ENCODE data around the gene KLHDC4.
"Not testable (repeated sequence)": the region's sequence is repeated elsewhere in the genome, so short reads cannot be mapped to it uniquely, and the experiment has no call there.

Gene KLHDC4

DNA sequence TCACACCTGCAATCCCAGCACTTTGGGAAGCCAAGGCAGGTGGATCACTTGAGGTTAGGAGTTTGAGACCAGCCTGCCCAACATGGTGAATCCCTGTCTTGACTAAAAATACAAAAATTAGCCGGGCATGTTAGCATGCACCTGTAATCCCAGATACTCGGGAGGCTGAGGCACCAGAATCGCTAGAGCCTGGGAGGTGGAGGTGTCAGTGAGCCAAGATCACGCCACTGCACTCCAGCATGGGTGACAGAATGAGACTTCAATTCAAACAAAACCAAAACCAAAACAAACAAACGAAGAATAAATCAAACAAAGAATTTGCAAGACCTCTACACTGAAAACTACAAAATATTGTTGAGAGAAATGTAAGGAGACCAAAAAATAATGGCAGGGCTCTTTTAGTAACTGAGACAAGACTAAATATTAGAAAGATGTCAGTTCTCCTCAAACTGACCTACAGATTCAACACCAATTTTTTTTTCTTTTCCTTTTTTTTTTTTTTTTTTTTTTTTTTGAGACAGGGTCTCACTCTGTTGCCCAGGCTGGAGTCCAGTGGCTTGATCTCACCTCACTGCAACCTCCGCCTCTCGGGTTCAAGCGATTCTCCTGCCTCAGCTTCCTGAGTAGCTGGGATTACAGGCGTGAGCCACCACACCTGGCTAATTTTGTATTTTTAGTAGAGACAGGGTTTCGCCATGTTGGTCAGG lies 23.1 kb upstream of the KLHDC4 start:
- not testable (repeated sequence) for DNase-seq

DNA sequence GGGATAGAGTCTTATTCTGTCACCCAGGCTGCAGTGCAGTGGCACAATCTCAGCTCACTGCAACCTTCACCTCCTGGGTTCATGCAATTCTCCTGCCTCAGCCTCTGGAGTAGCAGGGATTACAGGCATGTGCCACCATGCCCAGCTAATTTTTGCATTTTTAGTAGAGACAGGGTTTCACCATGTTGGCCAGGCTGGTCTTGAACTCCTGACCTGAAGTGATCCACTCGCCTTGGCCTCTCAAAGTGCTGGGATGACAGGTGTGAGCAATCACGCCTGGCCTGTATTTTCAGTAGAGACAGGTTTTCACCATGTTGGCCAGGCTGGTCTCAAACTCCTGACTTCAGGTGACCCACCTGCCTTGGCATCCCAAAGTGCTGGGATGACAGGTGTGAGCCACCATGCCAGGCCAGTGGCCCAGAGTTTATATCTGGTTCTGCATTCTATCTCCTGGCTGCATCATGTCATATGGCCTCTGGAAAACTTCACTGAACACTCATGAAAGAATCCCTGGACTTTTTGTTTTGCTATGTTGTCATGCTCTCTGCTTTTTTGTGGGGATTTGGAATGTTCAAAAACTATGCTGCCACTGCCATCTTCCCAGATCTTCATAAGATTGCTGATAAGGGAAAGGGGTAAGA lies 21.8 kb upstream of the KLHDC4 start:
- not testable (repeated sequence) for DNase-seq

DNA sequence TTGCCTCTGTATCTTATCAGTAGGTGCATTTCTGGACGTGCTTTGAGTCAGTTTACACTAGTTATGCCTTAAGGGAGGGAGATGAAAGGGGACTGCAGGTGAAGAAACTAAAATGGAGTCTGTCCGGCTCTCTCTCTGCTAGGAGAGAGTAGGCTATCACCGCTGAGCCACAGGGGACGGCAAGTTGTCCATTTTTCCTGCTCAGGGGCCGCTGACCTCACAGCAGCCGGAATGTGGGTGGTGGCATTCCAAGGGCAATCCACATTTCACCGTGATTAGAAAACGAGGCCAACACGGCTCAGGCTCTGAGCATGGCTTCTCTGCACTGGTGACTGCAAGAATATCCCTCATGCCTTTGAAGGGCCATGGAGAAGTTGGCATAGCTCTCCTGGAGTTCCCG lies 19.0 kb upstream of the KLHDC4 start:
- no peak for DNase-seq

DNA sequence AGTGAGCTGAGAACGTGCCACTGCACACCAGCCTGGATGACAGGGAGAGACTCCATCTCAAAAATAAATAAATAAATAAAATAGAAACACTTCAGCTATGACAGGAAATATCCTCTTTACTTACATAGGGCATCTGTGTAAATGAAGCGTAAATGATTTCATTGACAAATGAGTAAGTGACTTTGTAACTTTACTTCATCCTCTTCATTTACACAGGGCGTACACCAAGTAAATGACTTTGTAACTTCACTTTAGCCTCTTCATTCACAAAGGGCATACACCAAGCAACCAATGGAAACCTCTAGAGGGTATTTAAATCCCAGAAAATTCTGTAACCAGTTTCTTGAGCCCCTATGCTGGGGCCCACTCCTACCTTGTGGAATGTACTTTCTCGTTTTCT lies 16.2 kb upstream of the KLHDC4 start:
- no peak for DNase-seq

DNA sequence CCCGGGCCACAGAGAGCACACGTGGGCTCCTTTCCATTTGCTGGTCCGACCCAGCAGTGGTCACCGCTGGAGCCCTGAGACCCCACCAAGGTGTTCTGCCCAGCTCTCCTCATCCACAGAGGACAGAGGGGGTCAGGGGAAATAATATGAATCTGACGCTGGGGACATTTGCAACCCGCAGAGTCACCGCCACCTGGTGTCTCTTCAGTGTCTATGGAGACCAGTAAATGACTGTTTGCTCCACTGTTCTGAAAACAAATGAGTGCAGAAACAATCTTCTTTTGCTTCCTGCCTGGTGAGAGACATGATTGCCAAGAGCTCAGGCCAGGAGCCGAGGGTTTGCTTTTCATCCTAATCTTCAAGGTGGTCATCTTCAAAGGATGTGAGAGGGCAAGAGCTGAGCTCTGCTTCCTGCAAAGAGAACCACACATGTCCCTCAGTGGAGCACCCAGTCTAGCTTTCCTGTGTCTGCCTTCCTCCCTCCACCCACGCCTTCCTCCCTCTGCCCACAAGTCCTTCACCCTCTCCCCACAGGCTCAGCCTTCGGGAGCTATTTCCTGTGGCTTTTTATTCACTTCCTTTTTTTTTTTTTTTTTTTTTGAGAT lies 14.7 kb upstream of the KLHDC4 start:
- DNase-seq = peak; percentile 89 to 98 (median 96)

DNA sequence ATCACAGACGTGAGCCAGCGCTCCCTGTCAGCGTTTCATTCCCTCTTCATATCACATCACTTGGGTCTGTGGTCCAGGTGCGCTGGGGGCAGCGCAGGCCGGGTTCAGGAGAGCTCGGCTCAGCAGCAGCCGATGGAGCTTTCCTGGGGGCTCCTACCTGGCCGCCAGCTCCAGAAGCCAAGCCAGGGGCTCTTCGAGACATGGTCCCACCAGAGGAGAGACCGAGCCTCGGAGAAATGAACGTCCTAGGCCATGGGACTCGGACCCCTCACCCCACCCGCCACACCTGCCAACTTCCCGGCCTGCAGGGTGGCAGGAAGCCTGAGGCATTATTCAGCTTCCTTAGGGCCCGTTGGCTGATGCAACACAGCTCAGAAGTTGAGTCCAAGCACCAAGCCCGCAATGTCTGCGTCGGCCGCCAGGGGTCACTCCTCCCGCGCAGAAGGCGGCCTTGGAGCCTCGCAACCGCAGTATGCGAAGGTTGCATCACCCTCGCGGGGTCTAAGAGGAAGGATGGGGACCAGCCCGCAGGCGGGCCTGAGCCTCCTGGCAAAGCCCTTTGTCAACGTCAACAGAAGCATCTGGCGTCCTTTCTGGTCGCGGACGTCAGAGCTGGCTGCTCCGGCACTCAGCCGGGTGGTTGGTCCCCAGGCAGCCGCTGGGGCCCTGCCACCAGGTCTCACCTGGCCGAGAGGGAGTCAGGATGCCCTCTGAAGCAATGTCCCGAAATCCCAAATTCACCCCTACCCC lies 13.2 kb upstream of the KLHDC4 start:
- peak; percentile 98 for DNase-seq

DNA sequence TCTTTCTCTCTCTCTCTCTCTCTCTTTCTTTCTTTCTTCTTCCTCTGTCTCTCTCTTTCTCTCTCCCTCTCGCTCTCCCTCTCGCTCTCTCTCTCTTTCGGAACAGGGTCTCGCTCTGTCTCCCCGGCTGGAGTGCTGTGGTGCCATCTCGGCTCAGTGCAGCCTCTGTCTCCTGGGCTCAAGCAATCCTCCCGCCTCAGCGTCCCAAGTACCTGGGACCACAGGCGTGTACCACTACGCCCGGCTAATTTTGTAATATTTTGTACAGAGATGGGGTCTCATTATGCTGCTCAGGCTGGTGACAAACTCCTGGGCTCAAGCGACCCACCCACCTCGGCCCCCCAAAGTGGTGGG lies 12.7 kb upstream of the KLHDC4 start:
- no peak for DNase-seq

DNA sequence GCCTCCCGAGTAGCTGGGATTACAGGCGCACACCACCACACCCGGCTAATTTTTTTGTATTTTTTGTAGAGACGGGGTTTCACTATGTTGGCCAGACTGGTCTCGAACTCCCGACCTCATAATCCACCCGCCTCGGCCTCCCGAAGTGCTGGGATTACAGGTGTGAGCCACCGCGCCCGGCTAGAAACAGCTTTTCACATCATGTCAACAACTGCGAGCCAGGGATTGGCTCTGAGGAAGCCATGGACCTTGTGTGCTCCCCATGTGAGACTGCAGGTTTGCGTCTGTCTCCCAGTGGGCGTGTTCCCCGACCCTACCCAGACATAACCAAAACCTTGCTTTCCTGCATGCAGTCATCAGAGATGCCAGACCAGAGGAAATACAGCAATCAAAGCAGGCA lies 8.1 kb upstream of the KLHDC4 start:
- DNase-seq = not testable (repeated sequence)

DNA sequence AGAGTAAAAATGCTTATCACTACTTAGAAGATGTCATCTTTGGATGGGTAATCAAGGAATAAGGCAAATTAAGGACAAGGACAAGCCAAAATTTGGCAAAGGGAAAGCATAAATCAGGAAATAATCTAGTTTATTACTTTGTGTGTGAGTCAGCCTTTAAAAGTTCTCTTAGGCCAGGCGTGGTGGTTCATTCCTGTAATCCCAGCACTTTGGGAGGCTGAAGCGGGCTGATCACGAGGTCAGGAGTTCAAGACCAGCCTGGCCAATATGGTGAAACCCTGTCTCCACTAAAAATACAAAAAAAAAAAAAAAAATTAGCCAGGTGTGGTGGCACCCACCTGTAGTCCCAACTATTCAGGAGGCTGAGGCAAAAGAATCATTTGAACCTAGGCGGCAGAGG lies 1.7 kb upstream of the KLHDC4 start:
- DNase-seq = not testable (repeated sequence)

DNA sequence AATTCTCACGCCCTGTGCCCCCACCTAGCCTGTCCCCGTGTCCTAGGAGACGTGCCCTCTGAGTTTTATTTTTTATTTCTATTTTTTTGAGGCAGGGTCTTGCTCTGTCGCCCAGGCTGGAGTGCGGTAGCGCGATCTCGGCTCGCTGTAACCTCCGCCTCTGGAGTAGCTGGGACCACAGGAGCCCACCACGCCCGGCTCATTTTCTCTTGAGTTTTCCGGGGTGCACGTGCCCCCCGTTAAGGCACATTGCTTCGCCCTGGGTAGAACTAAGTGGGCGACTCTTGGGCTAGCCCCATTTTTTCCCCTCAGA lies 655 bp upstream of the KLHDC4 start:
- no peak for DNase-seq

DNA sequence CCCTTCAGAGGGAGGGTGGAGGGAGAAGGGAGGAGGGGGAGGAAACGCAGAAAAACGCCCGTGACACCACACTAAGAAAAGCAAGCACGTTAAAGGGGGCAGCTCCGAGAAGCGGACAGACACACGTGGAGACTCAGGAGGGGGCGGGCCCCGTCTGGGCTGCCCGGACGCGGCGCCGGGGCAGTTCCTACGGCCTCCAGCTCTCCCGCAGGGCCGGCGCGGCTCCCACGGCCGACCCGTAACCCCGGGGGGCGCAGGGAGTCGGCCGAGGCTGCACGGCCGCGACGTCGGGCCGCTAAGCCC lies 362 bp downstream of the KLHDC4 start:
- DNase-seq = no peak

DNA sequence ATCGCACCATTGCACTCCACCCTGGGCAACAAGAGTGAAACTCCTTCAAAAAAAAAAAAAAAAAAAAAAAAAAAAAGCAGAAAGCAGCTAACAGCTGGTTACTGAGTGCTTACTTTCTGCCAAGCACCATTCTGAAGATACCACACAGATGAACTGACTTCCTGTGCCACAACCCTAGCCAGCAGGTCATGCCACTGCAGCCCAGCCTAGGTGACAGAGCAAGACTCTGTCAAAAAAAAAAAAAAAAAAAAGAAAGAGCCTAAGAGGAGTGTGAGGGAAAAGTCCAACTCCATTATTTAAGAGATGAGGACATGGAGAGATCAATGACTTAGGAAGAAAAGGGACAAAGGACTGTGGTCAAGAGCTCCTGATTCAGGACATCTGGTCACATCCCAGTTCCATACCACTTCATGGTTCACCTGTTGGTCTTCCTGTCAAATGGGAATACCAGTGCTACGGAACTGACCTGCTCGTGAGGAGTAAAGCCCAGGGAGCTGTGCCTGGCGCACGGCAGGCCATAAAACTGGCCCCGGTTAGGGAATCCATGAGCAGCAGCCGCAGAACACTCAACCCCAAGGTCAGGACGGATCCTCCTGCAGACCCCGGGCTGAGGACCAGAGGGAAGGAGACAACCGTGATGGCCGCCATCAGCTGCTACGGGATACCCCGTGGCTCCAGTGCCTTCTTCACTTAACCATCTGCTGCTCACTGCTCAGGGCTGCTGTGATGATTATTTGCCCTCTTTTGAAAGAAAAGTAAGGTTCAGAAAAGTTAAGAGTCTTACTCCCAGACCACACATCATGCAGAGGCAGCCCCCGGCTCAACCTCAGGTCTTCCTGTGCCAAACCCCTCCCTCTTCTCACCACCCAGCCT lies 950 bp downstream of the KLHDC4 start:
- DNase-seq = no peak

DNA sequence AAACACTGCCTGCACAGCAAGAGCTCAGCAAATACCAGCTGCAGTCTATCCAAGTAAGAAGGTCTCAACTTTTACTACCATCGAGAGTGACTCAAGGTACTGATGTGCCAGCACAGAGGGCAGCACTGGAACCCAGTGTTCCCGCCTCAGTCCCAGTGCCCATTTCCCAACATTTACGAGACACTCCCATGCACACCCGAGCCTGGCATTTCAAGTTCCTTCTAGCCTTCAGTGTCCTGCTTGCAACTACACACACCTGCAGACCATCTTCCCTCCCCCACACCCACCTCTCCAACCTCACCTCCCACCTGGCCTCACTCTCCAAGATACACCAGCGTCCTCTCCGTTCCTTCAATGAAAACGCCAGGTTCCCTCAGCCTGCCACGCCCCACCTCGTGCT lies 3.2 kb downstream of the KLHDC4 start:
- no peak for DNase-seq

DNA sequence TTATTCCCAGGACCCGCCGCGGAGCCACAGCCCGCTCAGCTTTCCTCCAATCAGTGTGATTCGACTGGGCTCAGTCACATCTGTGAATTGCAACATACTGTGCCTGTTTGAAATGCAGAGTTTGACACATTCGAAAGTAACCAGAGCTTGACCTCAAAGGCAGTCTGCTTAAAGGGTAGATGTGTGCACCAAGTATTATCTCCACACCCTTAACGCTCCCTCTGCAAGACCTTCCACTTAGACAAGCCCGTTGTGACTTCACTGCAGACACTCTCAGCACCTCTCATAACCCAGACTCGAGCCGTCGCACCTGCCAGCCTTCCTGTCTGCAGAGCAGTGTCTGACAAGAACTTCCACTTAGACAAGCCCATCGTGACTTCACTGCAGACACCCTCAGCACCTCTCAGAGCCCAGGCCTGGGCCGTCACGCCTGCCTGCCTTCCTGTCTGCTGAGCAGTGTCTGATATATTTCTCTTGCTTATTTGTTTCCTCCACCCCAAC lies 3.7 kb downstream of the KLHDC4 start:
- no peak for DNase-seq

DNA sequence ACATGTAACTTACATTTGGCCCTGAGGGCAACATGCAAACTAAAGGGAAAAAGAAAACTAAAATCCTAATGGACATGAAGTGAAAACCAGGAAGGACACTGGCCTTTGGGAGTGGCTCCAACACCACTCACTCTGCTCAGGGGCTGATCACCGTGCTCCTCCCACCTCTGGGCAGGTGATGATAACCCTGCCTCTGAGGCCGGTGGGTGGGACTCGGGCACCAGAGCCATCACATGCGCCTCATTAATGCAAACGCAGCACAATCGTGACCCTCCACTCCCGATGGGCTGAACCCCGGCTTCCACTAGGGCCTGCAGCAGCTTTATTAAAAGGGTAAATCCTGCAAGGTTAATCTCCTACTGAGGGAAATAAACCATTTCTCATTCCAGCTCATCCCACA lies 4.7 kb downstream of the KLHDC4 start:
- no peak for DNase-seq

DNA sequence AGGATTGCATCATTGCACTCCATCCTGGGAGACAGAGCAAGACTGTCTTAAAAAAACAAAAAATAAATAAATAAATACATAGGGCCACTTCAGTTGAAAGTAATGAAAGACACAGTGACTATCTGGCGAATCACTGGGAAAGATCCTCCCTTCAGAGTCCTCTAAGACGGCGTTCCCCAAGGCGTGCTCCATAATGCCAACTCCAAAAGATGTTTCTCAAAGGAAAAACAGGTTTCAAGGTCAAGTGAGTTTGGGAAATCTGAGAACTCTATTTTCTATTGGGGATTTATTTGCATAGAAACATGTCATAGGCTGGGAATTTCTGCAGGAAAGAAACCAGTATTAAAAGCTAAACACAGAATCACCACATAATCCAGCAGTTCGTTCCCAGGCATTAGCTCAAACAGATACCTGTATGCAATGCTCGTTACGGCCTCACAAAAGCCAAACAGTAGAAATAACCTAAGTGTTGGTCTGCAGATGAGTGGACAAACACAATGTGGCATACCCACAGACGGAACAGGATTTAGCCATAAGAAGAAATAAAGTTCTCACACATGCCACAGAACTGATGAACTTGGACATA lies 7.9 kb downstream of the KLHDC4 start:
- no peak for DNase-seq

DNA sequence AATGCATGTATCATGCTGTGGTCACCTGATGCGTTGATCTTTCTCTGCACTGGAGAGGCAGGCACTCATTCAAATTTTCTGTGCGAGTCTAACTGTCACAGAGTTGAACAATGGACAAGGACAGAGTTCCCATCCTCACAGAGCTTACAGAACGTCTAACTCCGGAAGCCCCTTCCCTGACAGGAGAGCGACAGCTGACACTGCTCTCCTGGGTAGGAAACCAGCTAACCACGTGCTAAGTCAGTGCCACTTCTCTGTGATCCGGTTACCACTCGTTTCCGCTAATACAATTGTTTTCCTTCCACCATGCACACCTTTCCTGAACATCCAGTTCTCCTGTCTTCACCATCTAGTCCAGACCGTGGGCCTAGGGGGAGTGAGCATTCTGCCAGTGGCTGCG lies 11.3 kb downstream of the KLHDC4 start:
- no peak for DNase-seq

DNA sequence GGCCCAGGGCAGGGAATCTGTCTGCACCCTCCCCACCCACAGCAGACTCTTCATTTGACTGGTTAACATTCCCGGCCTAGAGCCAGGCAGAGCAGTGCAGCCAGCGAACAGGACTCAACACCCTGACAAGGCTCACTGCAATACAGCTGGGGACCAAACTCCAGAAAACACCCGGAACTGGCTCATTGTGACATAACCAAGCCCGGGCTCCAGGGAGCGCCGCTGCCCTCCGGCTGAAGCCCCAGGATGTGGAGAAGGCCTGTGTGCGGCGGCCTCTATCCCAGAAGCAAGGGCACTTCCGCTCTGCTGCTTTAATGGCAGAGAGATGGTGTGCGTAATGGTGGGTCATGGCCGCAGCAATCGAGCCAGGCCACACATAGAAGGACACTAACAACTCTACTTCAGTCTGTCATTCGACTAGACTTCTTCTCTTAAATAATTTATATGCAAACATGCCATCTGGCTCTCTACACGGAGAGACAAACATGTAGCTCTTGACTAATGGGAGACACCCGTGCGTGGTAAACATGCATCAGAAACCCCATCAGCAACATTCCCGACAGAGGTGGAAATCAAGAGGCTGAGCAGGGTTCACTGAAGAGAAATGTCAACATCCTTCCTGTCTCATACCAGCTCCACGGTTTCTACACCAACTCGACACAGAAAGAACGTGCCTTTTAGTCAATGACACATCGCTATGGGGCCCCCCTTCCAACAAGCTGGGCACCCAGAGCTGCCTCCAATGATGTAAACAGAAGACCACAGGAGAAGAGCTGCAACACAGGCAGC lies 18.0 kb downstream of the KLHDC4 start:
- no peak for DNase-seq

DNA sequence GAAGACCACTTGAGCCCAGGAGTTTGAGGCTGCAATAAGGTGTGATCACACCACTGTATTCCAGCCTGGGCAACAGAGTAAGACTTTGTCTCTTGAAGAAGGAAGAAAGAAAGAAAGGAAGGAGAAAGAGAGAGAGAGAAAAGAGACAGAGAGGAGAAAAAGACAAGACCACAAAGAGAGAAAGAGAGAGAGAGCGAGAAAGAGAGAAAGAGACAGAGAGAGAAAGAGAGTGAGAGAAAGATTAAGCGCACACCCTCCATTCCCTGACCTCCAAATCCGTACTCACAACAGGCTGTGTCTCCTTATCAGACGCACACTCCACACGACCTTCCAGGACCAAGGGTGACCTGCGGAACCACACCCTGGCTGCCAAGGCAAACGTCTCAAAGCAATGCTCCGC lies 19.6 kb downstream of the KLHDC4 start:
- no peak for DNase-seq

DNA sequence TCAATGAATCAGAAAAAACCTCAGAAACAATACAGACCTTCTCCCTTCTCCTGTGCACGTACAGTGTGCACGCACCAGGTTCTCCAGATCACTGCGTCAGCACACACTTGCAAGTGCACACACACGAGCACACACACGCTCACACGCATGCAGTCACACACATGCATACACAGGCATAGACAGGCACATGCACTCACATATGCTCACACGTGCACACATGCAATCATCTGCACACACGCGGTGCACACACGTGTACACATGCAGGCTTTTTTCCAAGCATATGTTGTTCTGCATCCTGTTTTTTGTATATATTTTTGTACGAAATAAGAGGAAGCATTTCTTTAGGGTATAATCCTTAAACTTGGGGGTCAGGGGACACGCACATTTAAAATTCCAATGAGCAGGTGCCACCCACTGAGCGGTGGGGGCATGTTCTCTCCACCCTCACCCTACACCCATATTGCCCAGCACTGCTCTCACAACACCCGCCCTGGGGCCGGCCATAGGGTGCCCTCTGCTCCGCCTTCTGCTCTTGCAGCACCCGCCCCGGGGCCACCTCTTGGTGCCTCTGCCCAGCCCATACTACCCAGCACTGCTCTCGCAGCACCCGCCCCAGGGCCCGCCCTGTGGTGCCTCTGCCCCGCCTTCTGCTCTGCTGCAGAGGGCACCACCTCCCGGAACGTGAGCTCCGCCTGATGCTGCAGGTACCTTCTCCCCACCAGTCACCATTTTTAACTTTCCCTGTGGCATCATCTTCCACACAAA lies 20.9 kb downstream of the KLHDC4 start:
- DNase-seq = no peak
